ENCODE measurements around the gene OR2F2.

The OR2F2 gene

DNA sequence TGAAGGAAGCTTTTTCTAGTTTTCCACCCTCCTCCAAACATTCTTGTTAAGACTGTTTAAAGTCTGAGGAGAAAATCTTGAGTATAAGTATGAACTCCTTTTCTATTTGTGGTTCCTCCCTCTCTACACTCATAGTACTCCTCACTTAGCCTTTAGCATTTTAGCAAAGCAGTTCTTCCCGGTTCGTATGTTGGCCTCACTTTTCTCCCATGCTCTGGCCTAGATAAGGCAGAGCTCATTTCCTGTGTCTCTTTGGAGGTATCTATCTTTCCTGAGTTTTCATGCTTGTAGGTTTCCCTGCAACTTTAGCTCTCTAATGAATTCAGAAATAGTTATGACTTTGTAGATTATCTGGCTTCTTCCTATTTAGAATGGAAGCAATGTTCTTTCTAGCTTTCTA lies 13.7 kb downstream of the OR2F2 start:
- no peak overlapping the region for H2BK15ac ChIP-seq (ENCODE audit: low read depth, poor library complexity, severe bottlenecking)
- no peaks in the 10 kb centered on the region for H3K4me1 ChIP-seq (ENCODE audit: control insufficient read depth, insufficient read depth, low read depth, low read length)
- no peaks in the 10 kb centered on the region for H3K27me3 ChIP-seq (ENCODE audit: control insufficient read depth in 1 of 2, insufficient read depth in 1 of 2, low read length in 2 of 2)
- no peak overlapping the region for H4K8ac ChIP-seq (ENCODE audit: low read length)
- H2BK12ac ChIP-seq (ENCODE audit: low read length in 2 of 2): no peak overlapping the region
- no peak overlapping the region for H3K18ac ChIP-seq (ENCODE audit: low read depth in 1 of 2, low read length in 2 of 2)
- H3K9me3 ChIP-seq (ENCODE audit: control insufficient read depth, low read length): peaks cover 12% of the 10 kb centered on the region
- no peak overlapping the region for H2AFZ ChIP-seq (ENCODE audit: low read depth, low read length)
- WGBS: 73% methylated on average over 2 of the region's 2 CpGs
- H3K4ac ChIP-seq (ENCODE audit: low read depth in 1 of 2, low read length in 2 of 2): no peak overlapping the region
- no peak overlapping the region for H2BK120ac ChIP-seq (ENCODE audit: low read depth, low read length)
- H2AK5ac ChIP-seq (ENCODE audit: low read length, severe bottlenecking): no peak overlapping the region
- DNase-seq: no peak
- no peak overlapping the region for H3K23ac ChIP-seq (ENCODE audit: low read length in 2 of 2)
- no peak overlapping the region for H4K91ac ChIP-seq (ENCODE audit: low read length)
- no peak overlapping the region for H2BK5ac ChIP-seq (ENCODE audit: low read depth, low read length, poor library complexity, severe bottlenecking)
- H3K4me3 ChIP-seq (ENCODE audit: insufficient read depth in 1 of 2, low read depth in 1 of 2, low read length in 2 of 2): no peak overlapping the region
- H3K27ac ChIP-seq (ENCODE audit: low read length, poor library complexity, severe bottlenecking): no peak overlapping the region
- no peak overlapping the region for H3K4me2 ChIP-seq (ENCODE audit: low read length, poor library complexity, severe bottlenecking)
- H3K79me1 ChIP-seq (replicated peaks; ENCODE audit: low read length, poor library complexity, severe bottlenecking): no peaks in the 10 kb centered on the region
- H3K14ac ChIP-seq (ENCODE audit: low read length in 2 of 2): no peak overlapping the region
- H3K36me3 ChIP-seq (ENCODE audit: control insufficient read depth in 1 of 2, insufficient read depth in 2 of 2, low read depth in 1 of 2, low read length in 2 of 2): no peaks in the 10 kb centered on the region
- H3K9ac ChIP-seq (ENCODE audit: low read length): no peak overlapping the region

- Histone ChIP-seq H3K23ac (ENCODE audit: low read length in 2 of 2) (no peak overlapping the region), H3K9ac (ENCODE audit: low read length) (no peak overlapping the region), H3K14ac (ENCODE audit: low read length in 2 of 2) (no peak overlapping the region), H2AFZ (ENCODE audit: low read depth, low read length) (no peak overlapping the region), H3K4me2 (ENCODE audit: low read length, poor library complexity, severe bottlenecking) (no peak overlapping the region), H4K8ac (ENCODE audit: low read length) (no peak overlapping the region), H3K18ac (ENCODE audit: low read depth in 1 of 2, low read length in 2 of 2) (no peak overlapping the region), H2BK15ac (ENCODE audit: low read depth, poor library complexity, severe bottlenecking) (no peak overlapping the region), H3K4ac (ENCODE audit: low read depth in 1 of 2, low read length in 2 of 2) (no peak overlapping the region), H2AK5ac (ENCODE audit: low read length, severe bottlenecking) (no peak overlapping the region), H3K36me3 (ENCODE audit: control insufficient read depth in 1 of 2, insufficient read depth in 2 of 2, low read depth in 1 of 2, low read length in 2 of 2) (no peaks in the 10 kb centered on the region), H3K4me1 (ENCODE audit: control insufficient read depth, insufficient read depth, low read depth, low read length) (no peaks in the 10 kb centered on the region), H2BK120ac (ENCODE audit: low read depth, low read length) (no peak overlapping the region), H2BK12ac (ENCODE audit: low read length in 2 of 2) (no peak overlapping the region), H4K91ac (ENCODE audit: low read length) (no peak overlapping the region), H3K27me3 (ENCODE audit: control insufficient read depth in 1 of 2, insufficient read depth in 1 of 2, low read length in 2 of 2) (no peaks in the 10 kb centered on the region), H3K4me3 (ENCODE audit: insufficient read depth in 1 of 2, low read depth in 1 of 2, low read length in 2 of 2) (no peak overlapping the region), H3K9me3 (ENCODE audit: control insufficient read depth, low read length) (peaks cover 6% of the 10 kb centered on the region), H3K79me1 (replicated peaks; ENCODE audit: low read length, poor library complexity, severe bottlenecking) (no peaks in the 10 kb centered on the region), H3K27ac (ENCODE audit: low read length, poor library complexity, severe bottlenecking) (no peak overlapping the region), H2BK5ac (ENCODE audit: low read depth, low read length, poor library complexity, severe bottlenecking) (no peak overlapping the region)
- WGBS: 83% methylated on average over 2 of the region's 3 CpGs
- no peak for DNase-seq
Observed at GRCh38 chr7:143953421-143953820, 18.4 kb downstream of the OR2F2 start.

DNA sequence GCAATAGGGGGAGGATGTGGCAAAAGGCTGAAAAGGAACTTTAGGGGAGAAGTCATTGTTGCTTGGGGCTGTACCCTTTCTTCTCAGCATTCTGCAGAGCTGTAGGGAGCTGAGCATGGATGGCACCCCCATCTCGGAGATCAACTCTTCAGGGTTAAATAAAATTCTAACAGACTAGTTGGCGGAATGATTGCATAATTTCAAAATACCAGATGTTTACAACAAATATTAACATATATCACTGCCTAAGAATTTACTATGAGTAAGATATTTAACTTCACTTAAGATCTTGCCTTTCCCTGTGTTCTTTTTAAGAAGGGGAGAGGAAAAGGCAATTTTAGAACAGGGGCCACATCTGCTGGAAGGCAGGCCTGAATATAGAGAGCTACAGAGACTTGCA lies 19.1 kb downstream of the OR2F2 start:
- no peaks in the 10 kb centered on the region for H3K27me3 ChIP-seq (ENCODE audit: control insufficient read depth in 1 of 2, insufficient read depth in 1 of 2, low read length in 2 of 2)
- no peak overlapping the region for H4K8ac ChIP-seq (ENCODE audit: low read length)
- WGBS: no CpG with 5 or more reads among the region's 2 CpGs
- H3K36me3 ChIP-seq (ENCODE audit: control insufficient read depth in 1 of 2, insufficient read depth in 2 of 2, low read depth in 1 of 2, low read length in 2 of 2): no peaks in the 10 kb centered on the region
- no peak overlapping the region for H3K9ac ChIP-seq (ENCODE audit: low read length)
- no peak overlapping the region for H2BK15ac ChIP-seq (ENCODE audit: low read depth, poor library complexity, severe bottlenecking)
- no peak overlapping the region for H3K27ac ChIP-seq (ENCODE audit: low read length, poor library complexity, severe bottlenecking)
- no peak overlapping the region for H3K14ac ChIP-seq (ENCODE audit: low read length in 2 of 2)
- H3K4me2 ChIP-seq (ENCODE audit: low read length, poor library complexity, severe bottlenecking): no peak overlapping the region
- H3K9me3 ChIP-seq (ENCODE audit: control insufficient read depth, low read length): peaks cover 3% of the 10 kb centered on the region
- no peak overlapping the region for H2BK120ac ChIP-seq (ENCODE audit: low read depth, low read length)
- H3K79me1 ChIP-seq (replicated peaks; ENCODE audit: low read length, poor library complexity, severe bottlenecking): no peaks in the 10 kb centered on the region
- no peak overlapping the region for H2BK5ac ChIP-seq (ENCODE audit: low read depth, low read length, poor library complexity, severe bottlenecking)
- H3K4me3 ChIP-seq (ENCODE audit: insufficient read depth in 1 of 2, low read depth in 1 of 2, low read length in 2 of 2): no peak overlapping the region
- no peak overlapping the region for H3K18ac ChIP-seq (ENCODE audit: low read depth in 1 of 2, low read length in 2 of 2)
- no peak overlapping the region for H2AK5ac ChIP-seq (ENCODE audit: low read length, severe bottlenecking)
- no peak overlapping the region for H2AFZ ChIP-seq (ENCODE audit: low read depth, low read length)
- no peak overlapping the region for H4K91ac ChIP-seq (ENCODE audit: low read length)
- H3K4me1 ChIP-seq (ENCODE audit: control insufficient read depth, insufficient read depth, low read depth, low read length): no peaks in the 10 kb centered on the region
- H3K23ac ChIP-seq (ENCODE audit: low read length in 2 of 2): no peak overlapping the region
- H2BK12ac ChIP-seq (ENCODE audit: low read length in 2 of 2): no peak overlapping the region
- no peak overlapping the region for H3K4ac ChIP-seq (ENCODE audit: low read depth in 1 of 2, low read length in 2 of 2)
- no peak for DNase-seq

- DNase-seq: no peak
- Histone ChIP-seq H2BK12ac (ENCODE audit: low read length in 2 of 2) (no peak within 1 kb of the TSS), H3K23ac (ENCODE audit: low read length in 2 of 2) (no peak within 1 kb of the TSS), H3K18ac (ENCODE audit: low read depth in 1 of 2, low read length in 2 of 2) (no peak within 1 kb of the TSS), H4K8ac (ENCODE audit: low read length) (no peak within 1 kb of the TSS), H3K4ac (ENCODE audit: low read depth in 1 of 2, low read length in 2 of 2) (no peak within 1 kb of the TSS), H3K9me3 (ENCODE audit: control insufficient read depth, low read length) (peaks cover 3% of the 10 kb centered on the region), H3K9ac (ENCODE audit: low read length) (no peak within 1 kb of the TSS), H2BK5ac (ENCODE audit: low read depth, low read length, poor library complexity, severe bottlenecking) (no peak within 1 kb of the TSS), H4K91ac (ENCODE audit: low read length) (no peak within 1 kb of the TSS), H3K79me1 (replicated peaks; ENCODE audit: low read length, poor library complexity, severe bottlenecking) (no peaks in the 10 kb centered on the region), H2AFZ (ENCODE audit: low read depth, low read length) (no peak within 1 kb of the TSS), H2BK15ac (ENCODE audit: low read depth, poor library complexity, severe bottlenecking) (no peak within 1 kb of the TSS), H3K4me2 (ENCODE audit: low read length, poor library complexity, severe bottlenecking) (no peak within 1 kb of the TSS), H2BK120ac (ENCODE audit: low read depth, low read length) (no peak within 1 kb of the TSS), H3K4me1 (ENCODE audit: control insufficient read depth, insufficient read depth, low read depth, low read length) (no peaks in the 10 kb centered on the region), H3K36me3 (ENCODE audit: control insufficient read depth in 1 of 2, insufficient read depth in 2 of 2, low read depth in 1 of 2, low read length in 2 of 2) (no peaks in the 10 kb centered on the region), H3K27ac (ENCODE audit: low read length, poor library complexity, severe bottlenecking) (no peak within 1 kb of the TSS), H2AK5ac (ENCODE audit: low read length, severe bottlenecking) (no peak within 1 kb of the TSS), H3K4me3 (ENCODE audit: insufficient read depth in 1 of 2, low read depth in 1 of 2, low read length in 2 of 2) (no peak within 1 kb of the TSS), H3K27me3 (ENCODE audit: control insufficient read depth in 1 of 2, insufficient read depth in 1 of 2, low read length in 2 of 2) (no peaks in the 10 kb centered on the region), H3K14ac (ENCODE audit: low read length in 2 of 2) (no peak within 1 kb of the TSS)
- no CpG with 5 or more reads among the region's 3 CpGs for WGBS
Observed at GRCh38 chr7:143954544-143954943, 19.5 kb downstream of the OR2F2 start, which contains the start of gene OR2F1. TSS of gene OR2F1 (plus strand) at chr7:143954844. CDS start at chr7:143959971, 5,127 bp downstream.
